HG03520 (cell line): ENCODE measurements around the gene C10orf143.
A peak's percentile ranks its signal among the peaks of the same experiment; 100 is the strongest.
"Not testable (repeated sequence)": the region's sequence is repeated elsewhere in the genome, so short reads cannot be mapped to it uniquely, and the experiment has no call there.

ENCODE experiments used
- ATAC-seq: cut with Tn5 transposase; IDR thresholded peaks from one replicate; pipeline ENCODE4 v1.9.1; 2021; ENCODE audit warnings: mild to moderate bottlenecking, moderate library complexity; ENCODE audit not compliant: unreplicated experiment

The C10orf143 gene

GRCh38 chr10:130112821-130113220 lies 2.2 kb upstream of the C10orf143 start:
- no peak for ATAC-seq

- ATAC-seq = no peak
Measured at GRCh38 chr10:130111852-130112180, 1.2 kb upstream of the C10orf143 start.

- peak; percentile 81 for ATAC-seq
Measured at GRCh38 chr10:130111113-130111851, 652 bp upstream of the C10orf143 start.

GRCh38 chr10:130109796-130110245 lies 809 bp downstream of the C10orf143 start:
- ATAC-seq = no peak

GRCh38 chr10:130108934-130109604 lies 1.6 kb downstream of the C10orf143 start:
- ATAC-seq = no peak

GRCh38 chr10:130108146-130108545 lies 2.5 kb downstream of the C10orf143 start:
- not testable (repeated sequence) for ATAC-seq

- ATAC-seq = no peak
Measured at GRCh38 chr10:130105724-130106123, 4.9 kb downstream of the C10orf143 start.

- no peak for ATAC-seq
Measured at GRCh38 chr10:130099344-130099743, 11.3 kb downstream of the C10orf143 start.

- ATAC-seq = not testable (repeated sequence)
Measured at GRCh38 chr10:130090565-130090964, 20.1 kb downstream of the C10orf143 start.

- no peak for ATAC-seq
Measured at GRCh38 chr10:130080461-130080814, 30.2 kb downstream of the C10orf143 start.

GRCh38 chr10:130079614-130080460 lies 30.8 kb downstream of the C10orf143 start:
- no peak for ATAC-seq

GRCh38 chr10:130078120-130078519 lies 32.5 kb downstream of the C10orf143 start:
- no peak for ATAC-seq

GRCh38 chr10:130076681-130077080 lies 33.9 kb downstream of the C10orf143 start:
- ATAC-seq = no peak

- no peak for ATAC-seq
Measured at GRCh38 chr10:130074639-130075038, 36.0 kb downstream of the C10orf143 start.

GRCh38 chr10:130073912-130074311 lies 36.7 kb downstream of the C10orf143 start:
- no peak for ATAC-seq

- ATAC-seq = no peak
Measured at GRCh38 chr10:130072247-130072646, 38.4 kb downstream of the C10orf143 start.

- no peak for ATAC-seq
Measured at GRCh38 chr10:130067893-130068292, 42.7 kb downstream of the C10orf143 start.

- ATAC-seq = no peak
Measured at GRCh38 chr10:130066743-130067142, 43.9 kb downstream of the C10orf143 start.

- ATAC-seq = no peak
Measured at GRCh38 chr10:130065251-130065650, 45.4 kb downstream of the C10orf143 start.

GRCh38 chr10:130064783-130065182 lies 45.8 kb downstream of the C10orf143 start:
- ATAC-seq = no peak

GRCh38 chr10:130062976-130063375 lies 47.7 kb downstream of the C10orf143 start:
- no peak for ATAC-seq

GRCh38 chr10:130062201-130062600 lies 48.4 kb downstream of the C10orf143 start:
- ATAC-seq = no peak
